OCI-LY3 (cell line): ENCODE results near the gene GTPBP1.

Source experiments
- H2AFZ ChIP-seq: fragments of 200-600, 300-600 bp; shearing (Covaris generic); 2 replicates; pipeline ENCODE4 v1.6.0; 2014; ENCODE audit warnings: antibody characterized with exemption, low read depth, low read length
- H3K27ac ChIP-seq: fragments of 200-600, 300-600 bp; sonication (generic); 2 replicates; pipeline ENCODE4 v1.5.1; 2014; ENCODE audit warnings: mild to moderate bottlenecking, low read length, moderate library complexity, mixed read lengths
- H3K27me3 ChIP-seq: fragments of 200-600, 300-600 bp; sonication (generic); 2 replicates; pipeline ENCODE4 v1.6.1; 2014; ENCODE audit warnings: low read depth, low read length, mixed read lengths
- H3K36me3 ChIP-seq: fragments of 200-600, 300-600 bp; sonication (generic); replicated peaks from 2 replicates; pipeline ENCODE3; 2014; ENCODE audit warnings: low read depth, low read length, mixed read lengths
- H3K4me1 ChIP-seq: fragments of 300-600, 200-600 bp; sonication (generic); 2 replicates; pipeline ENCODE4 v1.6.1; 2014; ENCODE audit warnings: low read length, mixed read lengths
- H3K4me2 ChIP-seq: fragments of 200-600, 300-600 bp; sonication (generic); 2 replicates; pipeline ENCODE4 v1.6.1; 2014; ENCODE audit warnings: low read length, mixed read lengths
- H3K4me3 ChIP-seq: fragments of 300-600, 200-600 bp; sonication (generic); 2 replicates; pipeline ENCODE4 v1.5.1; 2014; ENCODE audit warnings: antibody characterized with exemption, mild to moderate bottlenecking, low read length, moderate library complexity
- H3K79me2 ChIP-seq: fragments of 300-600, 200-600 bp; shearing (Covaris generic); 2 replicates; pipeline ENCODE4 v1.6.1; 2014; ENCODE audit warnings: mild to moderate bottlenecking, low read length, mixed read lengths
- H3K9ac ChIP-seq: fragments of 300-600, 200-600 bp; shearing (Covaris generic); 2 replicates; pipeline ENCODE4 v1.6.0; 2014; ENCODE audit warnings: mild to moderate bottlenecking, low read length, moderate library complexity
- H3K9me3 ChIP-seq: fragments of 200-600, 300-600 bp; shearing (Covaris generic); 2 replicates; pipeline ENCODE4 v1.6.1; 2014; ENCODE audit warnings: low read length, mixed read lengths; ENCODE audit not compliant: insufficient read depth
- H4K20me1 ChIP-seq: fragments of 200-600, 300-600 bp; sonication (generic); 2 replicates; pipeline ENCODE4 v1.6.1; 2016; ENCODE audit warnings: low read length, mixed read lengths; ENCODE audit not compliant: insufficient read depth
- CTCF ChIP-seq: fragments of 200-600, 300-600 bp; sonication (generic); IDR thresholded peaks from 2 replicates; pipeline ENCODE4 v1.5.1; 2014; ENCODE audit warnings: antibody characterized with exemption, low read length, low read depth
- EZH2phosphoT487 ChIP-seq: fragments of 200-600 bp; shearing (Covaris generic); IDR thresholded peaks from 2 replicates; pipeline ENCODE4 v1.6.1; 2018; ENCODE audit warnings: antibody characterized with exemption, mixed run types, low read depth

Gene GTPBP1

GRCh38 chr22:38732251-38732815 is 26.6 kb downstream of the GTPBP1 start:
- H3K27me3 ChIP-seq, result no peaks in the 10 kb centered on the region
- TF ChIP-seq CTCF (no peak), EZH2phosphoT487 (no peak)
- H3K9ac ChIP-seq, result no peak overlapping the region
- H3K4me1 ChIP-seq, result no peaks in the 10 kb centered on the region
- no peak overlapping the region for H2AFZ ChIP-seq
- H3K4me3 ChIP-seq, result no peak overlapping the region
- no peaks in the 10 kb centered on the region for H3K79me2 ChIP-seq
- no peaks in the 10 kb centered on the region for H3K9me3 ChIP-seq
- no peak overlapping the region for H3K4me2 ChIP-seq
- peaks cover 10% of the 10 kb centered on the region; the same call in 1 of the 2 replicates for H4K20me1 ChIP-seq
- peaks cover 85% of the 10 kb centered on the region for H3K36me3 ChIP-seq
- H3K27ac ChIP-seq, result no peak overlapping the region

GRCh38 chr22:38733329-38733723 is 27.6 kb downstream of the GTPBP1 start:
- Histone ChIP-seq H3K36me3 (peaks cover 86% of the 10 kb centered on the region), H3K4me2 (no peak overlapping the region), H3K27ac (no peak overlapping the region), H3K27me3 (no peaks in the 10 kb centered on the region), H3K4me3 (no peak overlapping the region), H3K4me1 (no peaks in the 10 kb centered on the region), H3K79me2 (no peaks in the 10 kb centered on the region), H3K9ac (no peak overlapping the region), H4K20me1 (peaks cover 10% of the 10 kb centered on the region; the same call in 1 of the 2 replicates), H3K9me3 (no peaks in the 10 kb centered on the region), H2AFZ (no peak overlapping the region)
- no peak for TF ChIP-seq EZH2phosphoT487
- peak; percentile 73 for TF ChIP-seq CTCF

GRCh38 chr22:38733724-38734381 is 28.1 kb downstream of the GTPBP1 start:
- Histone ChIP-seq H3K4me2 (no peak overlapping the region), H2AFZ (no peak overlapping the region), H3K27me3 (no peaks in the 10 kb centered on the region), H3K9ac (no peak overlapping the region), H3K27ac (no peak overlapping the region), H3K36me3 (peaks cover 85% of the 10 kb centered on the region), H3K79me2 (no peaks in the 10 kb centered on the region), H3K4me1 (no peaks in the 10 kb centered on the region), H4K20me1 (peaks cover 10% of the 10 kb centered on the region; the same call in 1 of the 2 replicates), H3K4me3 (no peak overlapping the region), H3K9me3 (no peaks in the 10 kb centered on the region)
- no peak for TF ChIP-seq CTCF
- no peak for TF ChIP-seq EZH2phosphoT487

GRCh38 chr22:38734421-38735100 is 28.8 kb downstream of the GTPBP1 start:
- H3K9ac ChIP-seq, result no peak overlapping the region
- no peak for TF ChIP-seq CTCF
- no peak for TF ChIP-seq EZH2phosphoT487
- no peaks in the 10 kb centered on the region for H3K79me2 ChIP-seq
- no peaks in the 10 kb centered on the region for H3K9me3 ChIP-seq
- no peak overlapping the region for H2AFZ ChIP-seq
- no peak overlapping the region for H3K4me3 ChIP-seq
- H3K36me3 ChIP-seq, result peaks cover 85% of the 10 kb centered on the region
- no peak overlapping the region for H3K27ac ChIP-seq
- no peak overlapping the region for H3K4me2 ChIP-seq
- no peaks in the 10 kb centered on the region for H3K4me1 ChIP-seq
- no peaks in the 10 kb centered on the region for H3K27me3 ChIP-seq
- H4K20me1 ChIP-seq, result peaks cover 10% of the 10 kb centered on the region; the same call in 1 of the 2 replicates
